OCI-LY7 (cell line): ENCODE data around the gene NBEA. TPM values are rescaled to one million over a fixed set of nuclear protein-coding genes. Genes with fewer than 3 reads are reported as not detected.

Experiments used
- BruUV-seq: library from RNA; stranded (reverse); fragments of 400-500 nt; replicated peaks from 2 replicates; lab custom pipeline; 2021; lab: Mats Ljungman, UMichigan
- CTCF ChIA-PET: fragments of 300-600 bp; sonication (Branson Sonifier 250); formaldehyde crosslinking; loops from one replicate; lab custom pipeline; 2022; ENCODE audit warnings: antibody characterized with exemption; ENCODE audit not compliant: unreplicated experiment; lab: Charles Lee
- POLR2A ChIA-PET: fragments of 300-600 bp; sonication (Branson Sonifier 250); formaldehyde crosslinking; loops from one replicate; lab custom pipeline; 2022; ENCODE audit warnings: antibody characterized with exemption; lab: Charles Lee
- DNase-seq: peaks from one replicate; pipeline ENCODE4 v3.0.0-alpha.2; 2015; ENCODE audit warnings: low spot score
- H2AFZ ChIP-seq: fragments of 200-600 bp; sonication (generic), shearing (Covaris generic); 2 replicates; pipeline ENCODE4 v1.6.1; 2014; ENCODE audit warnings: mild to moderate bottlenecking, antibody characterized with exemption, low read length, moderate library complexity
- H3K27ac ChIP-seq: fragments of 200-600 bp; sonication (generic); 2 replicates; pipeline ENCODE4 v1.5.1; 2014; ENCODE audit warnings: mixed run types, low read depth, mild to moderate bottlenecking, moderate library complexity, low read length, inconsistent platforms; ENCODE audit not compliant: poor library complexity, severe bottlenecking
- H3K36me3 ChIP-seq: fragments of 200-600 bp; sonication (generic); 2 replicates; pipeline ENCODE4 v1.6.1; 2014; ENCODE audit warnings: mild to moderate bottlenecking, antibody characterized with exemption, low read length, moderate library complexity, mixed read lengths; ENCODE audit not compliant: insufficient read depth
- H3K4me1 ChIP-seq: fragments of 200-600 bp; sonication (generic); 2 replicates; pipeline ENCODE4 v1.5.1; 2014; ENCODE audit warnings: mild to moderate bottlenecking, low read length; ENCODE audit not compliant: insufficient read depth, poor library complexity, severe bottlenecking
- H3K4me2 ChIP-seq: fragments of 200-600 bp; sonication (generic); 2 replicates; pipeline ENCODE4 v1.6.1; 2014; ENCODE audit warnings: mild to moderate bottlenecking, low read length
- H3K4me3 ChIP-seq: fragments of 200-600 bp; sonication (generic); 2 replicates; pipeline ENCODE4 v1.5.1; 2014; ENCODE audit warnings: mild to moderate bottlenecking, low read depth, low read length; ENCODE audit not compliant: poor library complexity, severe bottlenecking
- H3K79me2 ChIP-seq: fragments of 200-600 bp; sonication (generic); 2 replicates; pipeline ENCODE4 v1.6.1; 2016; ENCODE audit warnings: low read depth, mild to moderate bottlenecking, low read length, moderate library complexity, mixed read lengths; ENCODE audit not compliant: insufficient read depth
- H3K9me2 ChIP-seq: fragments of 200-600 bp; sonication (generic); 2 replicates; pipeline ENCODE4 v1.6.1; 2016; ENCODE audit warnings: mild to moderate bottlenecking, low read length, mixed read lengths; ENCODE audit not compliant: insufficient read depth
- H3K9me3 ChIP-seq: fragments of 200-600 bp; sonication (generic); 2 replicates; pipeline ENCODE4 v1.6.1; 2014; ENCODE audit warnings: mild to moderate bottlenecking, mixed run types, low read length, mixed read lengths
- H4K20me1 ChIP-seq: fragments of 200-600 bp; sonication (generic); 2 replicates; pipeline ENCODE4 v1.6.1; 2014; ENCODE audit warnings: mild to moderate bottlenecking, antibody characterized with exemption, low read length, moderate library complexity, mixed read lengths; ENCODE audit not compliant: insufficient read depth
- CTCF ChIP-seq: fragments of 200-600 bp; sonication (generic); conservative IDR thresholded peaks from 2 replicates; pipeline ENCODE4 v1.5.1; 2014; ENCODE audit warnings: mild to moderate bottlenecking, antibody characterized with exemption, low read length, moderate library complexity, mixed read lengths
- EZH2phosphoT487 ChIP-seq: fragments of 200-600 bp; sonication (generic); IDR thresholded peaks from 2 replicates; pipeline ENCODE4 v1.6.1; 2018; ENCODE audit warnings: low read depth, borderline replicate concordance, mild to moderate bottlenecking, mixed run types, antibody characterized with exemption, low read length, moderate library complexity, mixed read lengths
- intact Hi-C: fragments of 100-400 bp; cut with micrococcal nuclease; formaldehyde crosslinking; loops from one replicate; pipeline ENCODE4 v1.10.0; 2022; ENCODE audit not compliant: unreplicated experiment
- total RNA-seq, 2 experiments: library from RNA; depleted of rRNA in 1 of 2; stranded (reverse); fragments of >200 nt in 1 of 2; shearing (Covaris generic) in 1 of 2; gene quantifications; 2 replicates each; pipeline ENCODE4 v1.2.3, GENCODE V29; 2014 to 2022

The NBEA gene
- total RNA-seq, 2 experiments from 2014 or later: 3.6 to 11.0 TPM

DNA sequence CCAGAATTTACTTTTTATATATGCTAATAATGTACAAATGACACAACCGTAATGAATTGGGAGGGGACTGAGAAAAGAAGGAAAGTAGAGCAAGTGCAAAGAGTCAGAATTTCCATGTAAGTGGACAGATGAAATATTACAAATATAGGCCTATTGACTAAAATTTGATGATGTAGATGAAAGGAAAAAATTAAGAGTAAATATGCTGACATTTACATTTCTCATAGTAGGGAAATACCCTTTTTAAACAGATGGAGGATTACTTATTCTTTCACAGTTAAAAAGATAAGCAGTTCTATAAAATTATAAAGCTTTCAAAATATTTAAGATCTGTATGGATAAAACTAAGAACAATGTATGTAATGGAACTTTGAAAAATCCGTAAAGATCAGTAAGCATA, 185.4 kb downstream of the NBEA start:
- no peaks in the 10 kb centered on the region for H3K9me3 ChIP-seq
- no peaks in the 10 kb centered on the region for H4K20me1 ChIP-seq
- H2AFZ ChIP-seq: no peak overlapping the region
- no peak for DNase-seq
- intact Hi-C loops: no loop called here
- no TSS peak for BruUV-seq
- H3K4me3 ChIP-seq: no peak overlapping the region
- H3K4me2 ChIP-seq: no peak overlapping the region
- POLR2A ChIA-PET: interaction anchor here (1.4 kb wide), 1 partner anchor 181 kb away, joined by 3 read pairs; no protein-coding TSS in a partner anchor
- H3K27ac ChIP-seq: no peak overlapping the region
- CTCF ChIA-PET: no interaction called here
- no peaks in the 10 kb centered on the region for H3K9me2 ChIP-seq
- no peaks in the 10 kb centered on the region for H3K4me1 ChIP-seq
- H3K79me2 ChIP-seq: no peaks in the 10 kb centered on the region
- TF ChIP-seq CTCF (no peak), EZH2phosphoT487 (no peak)
- H3K36me3 ChIP-seq: no peaks in the 10 kb centered on the region

DNA sequence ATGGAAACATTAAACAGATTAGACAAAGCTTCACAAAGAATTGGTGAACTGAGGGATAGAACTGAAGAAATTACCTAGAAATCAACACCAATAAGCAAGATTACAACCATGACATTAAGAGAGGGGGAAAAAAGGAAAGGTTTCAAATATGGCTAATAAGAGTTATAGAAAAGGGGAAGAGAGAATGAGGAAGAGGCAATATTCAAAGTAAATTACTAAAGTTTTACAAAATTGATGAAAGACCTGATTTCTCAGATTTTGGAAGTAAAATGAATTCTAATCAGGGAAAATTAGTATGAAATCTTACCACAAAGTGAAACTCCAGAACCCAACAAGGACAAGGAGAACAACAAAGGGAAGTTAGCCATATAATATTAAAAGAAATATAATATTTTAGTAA, 187.4 kb downstream of the NBEA start:
- POLR2A ChIA-PET: no interaction called here
- Histone ChIP-seq H3K36me3 (no peaks in the 10 kb centered on the region), H3K79me2 (no peaks in the 10 kb centered on the region), H3K9me2 (no peaks in the 10 kb centered on the region), H2AFZ (no peak overlapping the region), H3K4me3 (no peak overlapping the region), H3K9me3 (no peaks in the 10 kb centered on the region), H3K4me2 (no peak overlapping the region), H3K27ac (no peak overlapping the region), H4K20me1 (no peaks in the 10 kb centered on the region), H3K4me1 (no peaks in the 10 kb centered on the region)
- TF ChIP-seq CTCF (no peak), EZH2phosphoT487 (no peak)
- intact Hi-C loops: no loop called here
- DNase-seq: no peak
- CTCF ChIA-PET: no interaction called here
- BruUV-seq: no TSS peak

DNA sequence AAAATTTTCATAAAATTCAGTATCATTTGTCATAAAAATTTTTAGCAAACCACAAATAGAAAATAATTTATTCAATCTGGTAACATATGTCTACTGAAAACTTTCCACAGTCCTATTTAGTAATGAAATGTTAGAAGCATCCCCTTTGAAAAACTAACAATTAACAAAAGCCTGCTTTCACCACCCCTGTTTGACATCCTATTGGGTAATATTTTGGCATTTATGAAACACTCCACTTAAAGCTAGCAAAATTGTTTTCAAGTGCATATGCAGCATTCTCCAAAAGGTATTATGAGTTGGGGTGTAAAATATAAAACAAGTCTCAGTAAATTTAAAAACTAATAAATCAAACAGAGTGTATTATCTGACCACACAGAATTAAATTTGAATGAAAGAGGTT, 189.4 kb downstream of the NBEA start:
- Histone ChIP-seq H3K4me1 (no peaks in the 10 kb centered on the region), H4K20me1 (no peaks in the 10 kb centered on the region), H3K27ac (no peak overlapping the region), H3K4me3 (no peak overlapping the region), H3K9me3 (no peaks in the 10 kb centered on the region), H3K79me2 (no peaks in the 10 kb centered on the region), H3K4me2 (no peak overlapping the region), H2AFZ (no peak overlapping the region), H3K36me3 (no peaks in the 10 kb centered on the region), H3K9me2 (no peaks in the 10 kb centered on the region)
- intact Hi-C loops: no loop called here
- TF ChIP-seq CTCF: no peak
- no peak for TF ChIP-seq EZH2phosphoT487
- CTCF ChIA-PET: no interaction called here
- BruUV-seq: no TSS peak
- POLR2A ChIA-PET: no interaction called here
- DNase-seq: no peak
